Motor neuron (in vitro differentiated cells): Measurements from ENCODE around the gene EYS. TPM values are rescaled to one million over a fixed set of nuclear protein-coding genes. Genes with fewer than 3 reads are reported as not detected.

ENCODE experiments used
- ATAC-seq, 8 experiments: fragments of 200-7000 bp; cut with Tn5 transposase; replicated peaks in 6 of 8; 2 replicates each; pipeline ENCODE4 v1.8.0; 2021; ENCODE audit warnings: mild to moderate bottlenecking in 8 of 8, moderate library complexity in 8 of 8
- H3K27ac ChIP-seq, 2 donors: fragments of 250-450 bp; sonication (Bioruptor Pico); 2 replicates each; pipeline ENCODE4 v1.9.0; 2021; ENCODE audit warnings: antibody characterized with exemption in 2 of 2, mild to moderate bottlenecking in 2 of 2, moderate library complexity in 1 of 2
- H3K4me1 ChIP-seq, 2 donors: fragments of 250-450 bp; sonication (Bioruptor Pico); replicated peaks in 1 of 2; 2 replicates each; pipeline ENCODE4 v1.6.1; 2021; ENCODE audit warnings: antibody characterized with exemption in 2 of 2, mild to moderate bottlenecking in 2 of 2, moderate library complexity in 1 of 2
- H3K4me3 ChIP-seq, 5 donors: fragments of 250-450 bp; sonication (Bioruptor Pico); 2 replicates each; pipeline ENCODE4 v1.9.0; 2021; ENCODE audit warnings: antibody characterized with exemption in 5 of 5, mild to moderate bottlenecking in 5 of 5, moderate library complexity in 4 of 5
- WGBS, 10 experiments: fragments of 450-650 bp; shearing (Covaris generic); methylation state at CpG; one replicate each; pipeline ENCODE4 v1.0.0; 2022; 5-methylcytosine and 5-hydroxymethylcytosine counted together
- in situ Hi-C, 9 experiments: fragments of 400-800 bp; cut with MboI; loops; one replicate each; pipeline ENCODE4 v1.15.0; 2021; ENCODE audit warnings: low sequenced_read_pairs in 9 of 9, low pct_unique_long_range_greater_than_20kb in 2 of 9; ENCODE audit not compliant: unreplicated experiment in 9 of 9
- total RNA-seq, 8 experiments: library from RNA; unstranded; fragments of 300-600 nt; gene quantifications; 2 replicates each; pipeline versions ENCODE4 v1.2.3 to v1.2.4, GENCODE V29; 2022

The EYS gene
- total RNA-seq, 8 experiments from 2014 or later: 0.71 to 3.7 (median 1.2) TPM

DNA sequence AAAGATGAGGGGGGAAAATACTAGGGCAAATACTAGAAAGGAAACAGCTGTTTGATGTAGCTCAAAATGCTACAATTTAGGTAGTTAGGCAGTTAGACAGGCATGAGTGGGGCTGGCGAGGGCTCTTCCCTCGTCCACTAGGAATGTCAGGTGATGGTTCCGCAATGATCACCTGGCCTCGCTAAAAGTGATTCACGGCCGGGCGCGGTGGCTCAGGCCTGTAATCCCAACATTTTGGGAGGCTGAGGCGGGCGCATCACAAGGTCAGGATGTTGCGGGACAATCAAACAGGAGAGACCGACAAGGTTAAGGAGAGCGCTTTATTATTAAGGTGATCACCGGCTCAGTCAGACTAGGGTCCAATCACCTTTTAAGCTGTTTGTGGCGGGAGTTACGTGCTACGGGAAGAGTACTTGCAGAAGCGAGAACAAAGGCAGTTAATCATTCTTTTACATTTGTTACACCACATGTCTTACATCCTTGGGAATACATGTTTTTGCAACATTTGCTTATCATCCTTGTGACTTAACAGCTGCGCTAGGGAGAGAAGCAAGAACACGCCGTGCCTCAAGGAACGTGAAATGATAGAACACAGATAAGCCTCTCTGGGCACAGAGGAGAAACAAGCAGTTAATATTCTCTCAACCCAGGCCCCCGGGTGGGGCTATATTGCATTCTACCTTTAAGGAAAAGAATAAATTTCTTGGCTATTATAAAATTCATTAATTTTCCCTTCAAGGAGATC lies 1025.4 kb downstream of the EYS start:
- WGBS, 10 experiments: 46 to 100% (median 92%) methylated on average over 1 to 18 of the region's 23 CpGs
- H3K4me1 ChIP-seq: no peaks in the 10 kb centered on the region
- in situ Hi-C loops: no loop called here
- ATAC-seq: no peak
- H3K4me3 ChIP-seq: no peak overlapping the region
- no peak overlapping the region for H3K27ac ChIP-seq

DNA sequence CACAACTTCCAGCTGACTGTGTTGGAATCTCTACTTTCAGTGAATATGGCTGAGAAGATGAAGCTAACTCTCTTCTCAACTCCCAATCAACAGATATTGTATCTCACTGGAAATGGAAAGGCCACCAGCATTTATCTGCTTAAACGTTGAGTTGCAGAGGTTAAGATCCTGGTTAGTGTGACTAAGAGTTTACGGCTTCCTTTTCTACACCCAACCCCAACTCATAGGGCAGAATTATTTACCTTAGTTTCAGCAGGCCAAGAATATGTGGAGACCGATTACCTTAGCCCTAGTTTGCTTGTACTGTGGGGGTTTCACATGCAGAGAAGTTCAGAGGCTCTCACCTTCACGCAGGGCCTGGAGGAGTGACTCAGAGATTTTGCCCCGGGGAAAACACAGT lies 1026.6 kb downstream of the EYS start:
- no peak overlapping the region for H3K27ac ChIP-seq
- 17 to 84% (median 61%) methylated on average over 1 to 5 of the region's 5 CpGs; no CpG with 5 or more reads in 2 of the 10 experiments for WGBS, 10 experiments
- in situ Hi-C loops: no loop called here
- H3K4me1 ChIP-seq: no peaks in the 10 kb centered on the region
- no peak for ATAC-seq
- H3K4me3 ChIP-seq: no peak overlapping the region

DNA sequence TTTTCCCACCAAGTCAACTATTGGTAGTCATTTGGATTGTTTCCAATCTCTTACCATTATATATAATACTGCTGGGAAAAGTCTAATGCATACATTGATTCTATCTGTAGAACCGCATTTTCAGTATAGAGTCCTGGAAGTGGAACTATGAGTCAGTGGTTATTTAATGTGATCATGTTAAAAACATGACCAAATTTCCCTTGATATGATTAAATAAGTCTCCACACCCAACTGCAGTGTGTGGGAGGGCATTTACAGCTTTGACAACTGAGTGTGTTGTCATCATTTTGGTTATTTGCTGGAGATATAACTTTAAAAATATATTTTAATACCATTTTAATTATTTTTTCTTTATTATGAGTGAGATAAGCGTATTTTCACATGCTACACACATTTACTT lies 1027.6 kb downstream of the EYS start:
- Histone ChIP-seq H3K4me3 (no peak overlapping the region), H3K4me1 (no peaks in the 10 kb centered on the region), H3K27ac (no peak overlapping the region)
- in situ Hi-C loops: no loop called here
- no peak for ATAC-seq
- WGBS, 10 experiments: 10 to 86% (median 39%) methylated on average over 1 to 2 of the region's 2 CpGs

DNA sequence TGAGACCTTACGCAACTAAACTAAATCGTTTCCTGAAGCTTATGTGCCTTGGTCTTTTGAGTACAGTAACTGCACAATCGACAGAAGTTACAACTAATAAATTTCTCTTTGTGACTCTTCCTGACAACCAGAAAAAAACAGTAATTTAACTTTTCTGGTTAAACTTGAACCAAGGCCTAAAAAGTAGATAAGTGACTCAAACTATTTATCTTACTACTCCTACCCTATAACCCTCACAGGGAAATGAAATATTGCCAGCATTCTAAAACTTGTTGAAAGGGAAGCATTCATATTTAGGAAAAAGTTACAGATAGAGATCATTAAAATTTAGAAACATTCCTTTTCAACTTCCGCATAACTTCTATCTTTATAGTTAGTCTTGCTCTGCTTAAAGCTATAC lies 1034.4 kb downstream of the EYS start:
- WGBS, 10 experiments: 26 to 100% (median 79%) methylated on average over 1 to 4 of the region's 4 CpGs
- no peak for ATAC-seq
- Histone ChIP-seq H3K4me3 (no peak overlapping the region), H3K27ac (no peak overlapping the region), H3K4me1 (peaks cover 0 to 5% of the 10 kb centered on the region in 2 donors)
- in situ Hi-C loops: no loop called here

DNA sequence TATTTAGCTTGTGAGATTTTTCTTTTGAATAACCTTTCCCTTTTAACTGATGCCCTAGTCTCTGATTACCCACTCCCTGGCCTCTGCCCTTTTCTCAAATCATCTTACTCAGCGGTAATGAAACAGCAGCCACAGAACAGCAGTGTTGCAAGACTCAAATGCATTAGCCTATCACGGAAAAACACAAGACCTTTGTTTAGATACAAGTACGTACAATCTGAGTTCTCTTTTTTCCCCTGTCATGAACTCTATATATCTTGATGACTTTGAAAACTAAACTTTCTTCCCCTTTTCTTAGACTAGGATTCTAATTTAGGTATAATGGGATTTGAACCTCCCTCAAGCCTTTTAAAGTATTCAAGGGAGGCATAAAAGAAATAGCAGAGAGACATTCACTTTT lies 1034.9 kb downstream of the EYS start:
- Histone ChIP-seq H3K4me3 (no peak overlapping the region), H3K27ac (no peak overlapping the region), H3K4me1 (peaks cover 0 to 5% of the 10 kb centered on the region in 2 donors)
- 0 to 71% (median 43%) methylated on average over 1 to 3 of the region's 3 CpGs; no CpG with 5 or more reads in 1 of the 10 experiments for WGBS, 10 experiments
- in situ Hi-C loops: no loop called here
- ATAC-seq: no peak

DNA sequence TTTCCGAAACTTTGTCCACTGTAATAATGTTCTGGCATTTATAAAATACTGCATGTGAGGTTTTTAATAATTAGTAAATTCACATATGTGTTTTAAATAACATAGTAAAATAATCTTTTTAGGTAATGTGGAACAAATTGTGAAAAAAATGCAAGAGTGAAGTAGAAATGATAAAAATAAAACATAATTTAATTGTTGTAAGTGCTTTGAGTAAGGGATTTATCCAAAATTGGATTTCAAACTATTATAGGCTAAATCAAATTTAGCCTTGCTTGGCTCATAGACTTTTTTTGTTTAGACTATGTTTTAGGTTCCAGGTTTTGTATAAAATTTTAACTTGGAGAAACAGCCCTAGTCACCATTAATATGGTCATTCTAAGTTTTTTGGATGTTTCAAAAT lies 1041.9 kb downstream of the EYS start:
- ATAC-seq: no peak
- Histone ChIP-seq H3K4me1 (no peaks in the 10 kb centered on the region), H3K27ac (no peak overlapping the region), H3K4me3 (no peak overlapping the region)
- in situ Hi-C loops: no loop called here
- WGBS, 10 experiments: 0 to 100% (median 77%) methylated on average over 1 of the region's 1 CpG

DNA sequence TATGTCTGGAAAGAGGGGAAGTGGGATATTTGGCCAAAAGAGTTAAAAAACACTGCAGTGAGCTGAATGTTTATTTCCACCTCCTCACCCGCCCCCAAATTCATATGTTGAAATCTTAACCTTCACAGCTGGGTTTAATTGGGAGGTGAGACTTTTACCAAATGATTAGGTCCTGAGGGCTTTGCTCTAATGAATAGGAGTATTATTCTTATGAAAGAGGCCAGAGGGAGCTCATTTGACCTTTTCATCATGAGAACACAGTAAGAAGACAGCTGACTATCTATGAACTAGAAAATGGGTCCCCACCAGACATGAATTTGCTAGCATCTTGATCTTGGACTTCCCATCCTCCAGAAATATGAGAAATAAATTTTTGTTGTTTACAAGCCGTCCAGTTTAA lies 1042.5 kb downstream of the EYS start:
- WGBS, 10 experiments: 0 to 100% (median 13%) methylated on average over 1 to 2 of the region's 2 CpGs; no CpG with 5 or more reads in 1 of the 10 experiments
- no peak for ATAC-seq
- Histone ChIP-seq H3K4me3 (no peak overlapping the region), H3K4me1 (no peaks in the 10 kb centered on the region), H3K27ac (no peak overlapping the region)
- in situ Hi-C loops: no loop called here

DNA sequence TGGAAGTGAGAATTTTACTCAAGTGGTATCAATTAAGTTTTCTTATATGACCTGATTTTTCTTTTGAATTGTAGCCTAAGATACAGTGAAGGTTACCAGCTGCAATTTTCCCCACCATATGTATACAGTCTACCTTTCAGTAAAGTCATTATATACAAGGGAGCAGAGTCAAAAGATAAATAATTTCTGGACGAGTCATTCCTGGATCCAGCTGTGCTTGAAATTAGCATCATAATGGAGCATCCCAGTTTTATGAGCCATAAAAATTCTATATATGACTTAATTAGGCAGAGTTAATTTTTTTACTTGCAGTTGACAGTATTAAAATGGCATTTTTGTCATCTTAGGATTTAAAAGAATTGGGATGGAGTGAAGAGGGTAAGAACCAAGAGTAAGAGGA lies 1063.0 kb downstream of the EYS start:
- in situ Hi-C loops: no loop called here
- ATAC-seq: peak in 2 of 8 experiments; percentile 38 to 68
- H3K4me1 ChIP-seq: peaks cover 0 to 6% of the 10 kb centered on the region in 2 donors
- 0 to 33% (median 18%) methylated on average over 1 of the region's 1 CpG; no CpG with 5 or more reads in 2 of the 10 experiments for WGBS, 10 experiments
- H3K4me3 ChIP-seq: no peak overlapping the region
- H3K27ac ChIP-seq: no peak overlapping the region

DNA sequence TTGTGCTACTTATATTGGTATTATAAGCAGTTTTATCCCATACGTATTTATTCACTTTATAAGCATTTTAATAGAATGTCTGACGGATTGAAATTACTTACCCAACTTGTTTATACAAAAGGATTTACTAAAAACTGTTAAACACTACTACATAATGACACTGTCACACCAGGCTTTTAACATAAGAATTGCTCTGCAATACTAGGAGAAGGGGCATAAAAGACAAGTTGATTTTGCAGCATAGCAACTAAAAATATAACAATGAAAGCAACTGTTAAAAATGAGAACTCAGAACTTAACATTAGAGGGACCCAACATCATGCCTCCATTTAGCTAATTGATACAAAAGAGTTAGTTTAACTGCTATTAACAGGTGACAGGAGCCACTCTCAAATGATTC lies 1076.1 kb downstream of the EYS start:
- in situ Hi-C loops: no loop called here
- 0 to 71% (median 22%) methylated on average over 2 of the region's 2 CpGs for WGBS, 10 experiments
- Histone ChIP-seq H3K27ac (no peak overlapping the region), H3K4me3 (no peak overlapping the region), H3K4me1 (no peaks in the 10 kb centered on the region)
- no peak for ATAC-seq

DNA sequence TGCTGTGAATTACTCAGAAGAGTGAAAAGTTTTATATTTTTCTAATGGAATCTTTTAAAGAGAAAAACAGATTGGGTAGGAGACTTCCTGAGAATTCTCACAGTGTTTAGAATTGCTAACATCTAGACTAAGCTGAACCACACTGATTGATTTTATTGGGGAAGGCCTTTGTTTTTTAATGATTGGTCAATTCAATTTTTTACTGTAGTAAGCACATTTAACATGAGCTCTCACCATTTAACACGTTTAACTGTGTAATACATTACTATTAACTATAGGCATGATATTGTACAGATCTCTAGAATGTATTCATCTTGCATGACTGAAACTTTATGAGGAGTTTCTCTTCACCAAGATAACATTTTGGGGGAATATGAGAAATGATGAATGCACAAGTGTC lies 1084.1 kb downstream of the EYS start:
- no peak for ATAC-seq
- in situ Hi-C loops: no loop called here
- no peak overlapping the region for H3K4me3 ChIP-seq
- H3K27ac ChIP-seq: no peak overlapping the region
- H3K4me1 ChIP-seq: no peaks in the 10 kb centered on the region
- WGBS, 10 experiments: 0 to 100% (median 43%) methylated on average over 1 of the region's 1 CpG; no CpG with 5 or more reads in 4 of the 10 experiments

DNA sequence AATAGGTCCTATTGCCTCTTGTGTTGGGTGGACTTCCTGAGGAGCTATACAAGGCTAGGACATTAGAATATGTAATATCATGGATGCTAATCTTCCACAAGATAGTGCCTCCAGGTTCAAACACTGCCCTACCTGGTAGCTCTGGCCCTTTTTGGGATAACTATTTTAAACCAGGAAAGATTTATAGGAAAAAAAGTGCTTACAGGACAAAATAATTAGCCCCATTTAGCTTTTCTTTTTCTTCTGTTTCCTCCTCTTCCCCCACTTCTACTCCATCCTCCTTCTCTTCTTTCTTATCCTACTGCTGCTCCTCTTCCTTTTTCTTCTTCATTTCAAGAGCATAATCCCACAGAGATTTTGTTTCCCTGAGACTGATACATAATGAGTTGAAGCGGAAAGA lies 1104.0 kb downstream of the EYS start:
- in situ Hi-C loops: no loop called here
- 0 to 100% (median 46%) methylated on average over 1 of the region's 1 CpG; no CpG with 5 or more reads in 2 of the 10 experiments for WGBS, 10 experiments
- H3K4me3 ChIP-seq: no peak overlapping the region
- ATAC-seq: no peak
- H3K27ac ChIP-seq: no peak overlapping the region
- no peaks in the 10 kb centered on the region for H3K4me1 ChIP-seq

DNA sequence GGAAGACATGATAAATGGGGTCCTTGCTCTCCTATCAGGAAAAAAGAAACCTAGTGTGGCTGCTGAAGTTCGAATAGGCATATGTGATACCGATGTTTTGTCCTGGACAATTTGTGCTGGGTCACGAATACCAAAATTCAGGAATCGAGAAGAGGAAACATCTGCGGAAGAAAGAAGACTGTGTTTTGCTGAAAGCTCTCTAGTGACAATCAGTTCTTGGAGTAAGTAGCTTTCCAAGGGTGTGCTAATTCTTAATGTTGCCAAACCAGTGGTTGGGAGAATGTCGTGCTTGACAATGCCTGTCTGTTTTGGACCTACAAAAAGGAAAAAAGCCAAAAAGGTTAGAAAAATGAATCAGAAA lies 1115.4 kb downstream of the EYS start:
- whole genome bisulfite sequencing, 10 experiments: 20 to 100% (median 85%) methylated on average over 2 to 6 of the region's 6 CpGs
- H3K4me1 ChIP-seq: no peaks in the 10 kb centered on the region
- in situ Hi-C loops: no loop called here
- no peak for ATAC-seq
- H3K27ac ChIP-seq: no peak overlapping the region
- no peak overlapping the region for H3K4me3 ChIP-seq

DNA sequence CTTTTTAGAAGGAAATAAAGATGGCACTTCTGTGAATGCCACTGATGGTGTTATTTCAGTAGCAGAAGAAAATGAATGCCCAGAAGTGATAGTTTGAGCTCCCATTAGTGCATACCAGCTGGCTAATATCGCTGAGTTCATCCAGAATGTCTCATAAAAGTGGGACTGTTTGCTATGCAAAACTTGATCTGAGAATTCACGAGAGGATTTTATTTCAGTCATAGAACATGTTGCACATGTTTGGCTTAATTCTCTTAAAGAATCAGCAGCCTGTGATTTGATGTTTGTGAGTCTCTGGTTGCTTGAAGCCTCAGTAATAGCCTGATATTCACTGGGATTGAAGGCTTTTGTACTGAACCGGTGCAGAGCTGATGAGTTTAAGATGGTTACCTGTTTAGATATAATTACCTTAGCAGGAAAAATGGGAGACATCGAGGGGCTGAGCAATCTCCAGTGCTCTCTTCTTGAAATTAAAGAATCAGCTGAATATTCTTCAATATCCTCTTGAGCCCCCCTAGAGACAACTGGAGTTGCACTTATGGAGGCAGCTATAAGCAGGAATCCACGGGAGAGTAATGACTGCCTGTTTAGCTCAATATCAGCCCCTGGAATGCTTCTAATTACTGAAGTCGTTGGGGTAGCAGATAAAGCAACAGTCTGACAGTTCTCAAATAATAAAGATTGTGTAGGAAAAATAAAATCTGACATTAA lies 1115.9 kb downstream of the EYS start:
- H3K27ac ChIP-seq: no peak overlapping the region
- H3K4me3 ChIP-seq: no peak overlapping the region
- 0 to 93% (median 60%) methylated on average over 2 to 5 of the region's 6 CpGs for WGBS, 10 experiments
- in situ Hi-C loops: no loop called here
- H3K4me1 ChIP-seq: no peaks in the 10 kb centered on the region
- ATAC-seq: no peak

DNA sequence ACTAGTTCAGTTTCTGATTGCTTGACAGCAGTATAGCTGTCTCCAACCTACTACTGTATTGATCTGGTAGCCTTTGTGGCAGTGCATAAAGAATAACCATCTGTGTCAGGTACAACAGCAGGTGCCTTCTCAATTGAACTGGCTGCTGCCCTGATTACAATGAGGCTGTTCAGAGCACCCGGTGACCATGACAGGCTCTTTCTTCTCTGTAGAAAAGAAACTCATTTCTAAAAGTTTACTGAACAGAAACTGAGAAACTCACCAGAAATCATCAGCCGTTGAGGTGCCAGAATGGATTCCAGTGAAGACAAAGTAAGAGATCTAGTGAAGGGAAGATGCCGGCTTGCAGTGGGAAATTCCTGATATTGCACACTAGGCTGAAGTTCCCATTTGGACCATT lies 1117.1 kb downstream of the EYS start:
- in situ Hi-C loops: no loop called here
- ATAC-seq: no peak
- Histone ChIP-seq H3K4me1 (no peaks in the 10 kb centered on the region), H3K27ac (no peak overlapping the region), H3K4me3 (no peak overlapping the region)
- WGBS, 10 experiments: 0 to 61% (median 40%) methylated on average over 1 to 3 of the region's 3 CpGs; no CpG with 5 or more reads in 1 of the 10 experiments
